Keratinocyte (primary cell): ENCODE results near the gene LIG4.

Experiments
- CTCF ChIP-seq, 3 experiments: IDR thresholded peaks in 1 of 3; conservative IDR thresholded peaks in 1 of 3; optimal IDR thresholded peaks in 1 of 3; 2 replicates in 2 of 3; 3 replicates in 1 of 3; pipeline versions ENCODE3 to v1.5.1; 2011; ENCODE audit warnings: low read length in 3 of 3, mild to moderate bottlenecking in 3 of 3, moderate library complexity in 2 of 3, control low read depth in 1 of 3, inconsistent platforms in 1 of 3; ENCODE audit not compliant: insufficient read depth in 2 of 3; ENCODE audit errors: extremely low read depth in 1 of 3
- EZH2 ChIP-seq: IDR thresholded peaks from one replicate; pipeline ENCODE4 v1.6.1; 2012; ENCODE audit warnings: inconsistent platforms, mild to moderate bottlenecking, low read length, moderate library complexity

- TF ChIP-seq CTCF (optimal IDR thresholded peaks at IDR 0.05 in 1 of 3, IDR thresholded peaks at IDR 0.05 in 1 of 3, conservative IDR thresholded peaks at IDR 0.05 in 1 of 3; ENCODE audit: extremely low read depth in 1 of 3, insufficient read depth in 2 of 3, low read length in 3 of 3) (no peak), EZH2 (no peak)
These were observed 4.8 kb downstream of the LIG4 start for GRCh38 chr13:108210551-108210950.
